Activated T-helper 17 cell treated with anti-CD3 and anti-CD28 coated beads, Interleukin-2, amount 50 U/mL, for 72 hours (primary cell): ENCODE results near the gene BCL2L12. TPM values are rescaled to one million over a fixed set of nuclear protein-coding genes. Genes with fewer than 3 reads are reported as not detected.
A peak's percentile ranks its signal among the peaks of the same experiment; 100 is the strongest.

ENCODE experiments used
- ATAC-seq: fragments of 150-1000 bp; cut with Tn5 transposase; replicated peaks from 2 replicates; pipeline ENCODE4 v1.10.0; 2021; ENCODE audit warnings: mild to moderate bottlenecking, moderate library complexity
- H3K27ac Mint-ChIP-seq: one replicate; pipeline ENCODE4 v1.8.0; 2022; ENCODE audit warnings: mixed read lengths
- H3K27me3 Mint-ChIP-seq: one replicate; pipeline ENCODE4 v1.8.0; 2022; ENCODE audit warnings: mixed read lengths
- H3K36me3 Mint-ChIP-seq: one replicate; pipeline ENCODE4 v1.8.0; 2022; ENCODE audit warnings: low read depth, mild to moderate bottlenecking, mixed read lengths
- H3K4me1 Mint-ChIP-seq: one replicate; pipeline ENCODE4 v1.8.0; 2022; ENCODE audit warnings: mixed read lengths
- H3K4me3 Mint-ChIP-seq: one replicate; pipeline ENCODE4 v1.8.0; 2022; ENCODE audit warnings: mild to moderate bottlenecking, mixed read lengths
- H3K9me3 Mint-ChIP-seq: one replicate; pipeline ENCODE4 v1.8.0; 2022; ENCODE audit warnings: mixed read lengths
- total RNA-seq, 2 donors: library from RNA; stranded (reverse); gene quantifications; one replicate each; pipeline ENCODE4 v1.2.3, GENCODE V29; 2022

BCL2L12 gene
- total RNA-seq, 2 donors from 2014 or later: 61.1 to 80.5 TPM

- Mint-ChIP-seq H3K4me1 (no peaks in the 10 kb centered on the region), H3K27me3 (no peaks in the 10 kb centered on the region), H3K36me3 (peaks cover 73% of the 10 kb centered on the region), H3K27ac (no peak overlapping the region), H3K4me3 (no peak overlapping the region), H3K9me3 (no peaks in the 10 kb centered on the region)
- ATAC-seq: no peak
These were observed 12.9 kb upstream of the BCL2L12 start for GRCh38 chr19:49652551-49653465.

GRCh38 chr19:49653466-49653806, 12.3 kb upstream of the BCL2L12 start:
- Mint-ChIP-seq H3K27ac (no peak overlapping the region), H3K9me3 (no peaks in the 10 kb centered on the region), H3K27me3 (no peaks in the 10 kb centered on the region), H3K36me3 (peaks cover 68% of the 10 kb centered on the region), H3K4me1 (no peaks in the 10 kb centered on the region), H3K4me3 (no peak overlapping the region)
- ATAC-seq: no peak

GRCh38 chr19:49654581-49654980, 11.2 kb upstream of the BCL2L12 start:
- H3K36me3 Mint-ChIP-seq: peaks cover 67% of the 10 kb centered on the region
- no peak overlapping the region for H3K27ac Mint-ChIP-seq
- no peak overlapping the region for H3K4me3 Mint-ChIP-seq
- H3K27me3 Mint-ChIP-seq: no peaks in the 10 kb centered on the region
- ATAC-seq: no peak
- no peaks in the 10 kb centered on the region for H3K4me1 Mint-ChIP-seq
- H3K9me3 Mint-ChIP-seq: no peaks in the 10 kb centered on the region

- Mint-ChIP-seq H3K27me3 (no peaks in the 10 kb centered on the region), H3K4me1 (no peaks in the 10 kb centered on the region), H3K4me3 (no peak overlapping the region), H3K27ac (no peak overlapping the region), H3K36me3 (peaks cover 74% of the 10 kb centered on the region), H3K9me3 (no peaks in the 10 kb centered on the region)
- no peak for ATAC-seq
These were observed 9.9 kb upstream of the BCL2L12 start for GRCh38 chr19:49655570-49656455.

- ATAC-seq: no peak
- no peaks in the 10 kb centered on the region for H3K4me1 Mint-ChIP-seq
- no peaks in the 10 kb centered on the region for H3K27me3 Mint-ChIP-seq
- peaks cover 81% of the 10 kb centered on the region for H3K36me3 Mint-ChIP-seq
- no peak overlapping the region for H3K4me3 Mint-ChIP-seq
- no peaks in the 10 kb centered on the region for H3K9me3 Mint-ChIP-seq
- no peak overlapping the region for H3K27ac Mint-ChIP-seq
These were observed 9.2 kb upstream of the BCL2L12 start for GRCh38 chr19:49656456-49657109.

GRCh38 chr19:49657493-49658138, 8.1 kb upstream of the BCL2L12 start:
- H3K27ac Mint-ChIP-seq: no peak overlapping the region
- H3K4me3 Mint-ChIP-seq: no peak overlapping the region
- H3K36me3 Mint-ChIP-seq: peaks cover 87% of the 10 kb centered on the region
- no peaks in the 10 kb centered on the region for H3K27me3 Mint-ChIP-seq
- ATAC-seq: no peak
- no peaks in the 10 kb centered on the region for H3K9me3 Mint-ChIP-seq
- no peaks in the 10 kb centered on the region for H3K4me1 Mint-ChIP-seq

- Mint-ChIP-seq H3K36me3 (peaks cover 87% of the 10 kb centered on the region), H3K9me3 (no peaks in the 10 kb centered on the region), H3K27me3 (no peaks in the 10 kb centered on the region), H3K4me1 (no peaks in the 10 kb centered on the region), H3K27ac (no peak overlapping the region), H3K4me3 (no peak overlapping the region)
- ATAC-seq: no peak
These were observed 7.6 kb upstream of the BCL2L12 start for GRCh38 chr19:49658139-49658517.

- no peaks in the 10 kb centered on the region for H3K27me3 Mint-ChIP-seq
- no peaks in the 10 kb centered on the region for H3K9me3 Mint-ChIP-seq
- no peaks in the 10 kb centered on the region for H3K4me1 Mint-ChIP-seq
- no peak for ATAC-seq
- H3K36me3 Mint-ChIP-seq: peaks cover 90% of the 10 kb centered on the region
- peak overlapping the region; percentile 10 for H3K27ac Mint-ChIP-seq
- H3K4me3 Mint-ChIP-seq: no peak overlapping the region
These were observed 6.9 kb upstream of the BCL2L12 start for GRCh38 chr19:49658566-49659442.

GRCh38 chr19:49660338-49660961, 5.3 kb upstream of the BCL2L12 start:
- H3K9me3 Mint-ChIP-seq: no peaks in the 10 kb centered on the region
- H3K27me3 Mint-ChIP-seq: no peaks in the 10 kb centered on the region
- H3K4me3 Mint-ChIP-seq: no peak overlapping the region
- no peak for ATAC-seq
- peaks cover 90% of the 10 kb centered on the region for H3K36me3 Mint-ChIP-seq
- no peaks in the 10 kb centered on the region for H3K4me1 Mint-ChIP-seq
- no peak overlapping the region for H3K27ac Mint-ChIP-seq

- H3K36me3 Mint-ChIP-seq: peaks cover 81% of the 10 kb centered on the region
- H3K4me1 Mint-ChIP-seq: peaks cover 5% of the 10 kb centered on the region
- no peak overlapping the region for H3K27ac Mint-ChIP-seq
- no peaks in the 10 kb centered on the region for H3K27me3 Mint-ChIP-seq
- no peak for ATAC-seq
- H3K9me3 Mint-ChIP-seq: no peaks in the 10 kb centered on the region
- H3K4me3 Mint-ChIP-seq: no peak overlapping the region
These were observed 3.7 kb upstream of the BCL2L12 start for GRCh38 chr19:49662011-49662410.

- no peak for ATAC-seq
- Mint-ChIP-seq H3K27me3 (no peaks in the 10 kb centered on the region), H3K27ac (peak overlapping the region; percentile 98), H3K4me3 (peak overlapping the region; percentile 99), H3K36me3 (peaks cover 74% of the 10 kb centered on the region), H3K9me3 (no peaks in the 10 kb centered on the region), H3K4me1 (peaks cover 10% of the 10 kb centered on the region)
These were observed 2.5 kb upstream of the BCL2L12 start for GRCh38 chr19:49663224-49663623.

- no peaks in the 10 kb centered on the region for H3K27me3 Mint-ChIP-seq
- peak; percentile 78 for ATAC-seq
- H3K9me3 Mint-ChIP-seq: no peaks in the 10 kb centered on the region
- H3K4me1 Mint-ChIP-seq: peaks cover 10% of the 10 kb centered on the region
- peak overlapping the region; percentile 99 for H3K4me3 Mint-ChIP-seq
- H3K27ac Mint-ChIP-seq: peak overlapping the region; percentile 98
- H3K36me3 Mint-ChIP-seq: peaks cover 73% of the 10 kb centered on the region
These were observed 1.3 kb upstream of the BCL2L12 start for GRCh38 chr19:49664171-49665035.
